Measurements from ENCODE around the gene IL32.
"Not testable (repeated sequence)": the region's sequence is repeated elsewhere in the genome, so short reads cannot be mapped to it uniquely, and the experiment has no call there.

IL32 gene

DNA sequence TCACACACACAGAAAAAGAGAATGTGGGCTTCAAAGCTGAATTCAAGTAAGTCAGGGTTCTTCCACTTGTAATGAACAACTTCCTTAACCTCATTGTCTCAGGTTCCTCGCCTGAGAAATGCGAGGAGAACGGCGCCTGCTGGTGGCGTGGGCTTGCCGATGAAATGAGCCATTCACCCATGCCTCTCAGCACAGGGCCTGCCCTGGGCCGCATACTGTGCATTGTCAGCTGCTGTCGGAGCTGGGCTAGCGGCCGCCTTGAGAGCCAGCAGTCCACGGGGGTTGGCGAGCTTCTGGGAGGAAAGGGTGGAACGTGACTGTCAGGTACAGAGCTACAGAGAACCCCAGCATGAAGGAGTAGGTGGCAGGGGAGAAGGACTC, 12.1 kb upstream of the IL32 start:
- not testable (repeated sequence) for DNase-seq

DNA sequence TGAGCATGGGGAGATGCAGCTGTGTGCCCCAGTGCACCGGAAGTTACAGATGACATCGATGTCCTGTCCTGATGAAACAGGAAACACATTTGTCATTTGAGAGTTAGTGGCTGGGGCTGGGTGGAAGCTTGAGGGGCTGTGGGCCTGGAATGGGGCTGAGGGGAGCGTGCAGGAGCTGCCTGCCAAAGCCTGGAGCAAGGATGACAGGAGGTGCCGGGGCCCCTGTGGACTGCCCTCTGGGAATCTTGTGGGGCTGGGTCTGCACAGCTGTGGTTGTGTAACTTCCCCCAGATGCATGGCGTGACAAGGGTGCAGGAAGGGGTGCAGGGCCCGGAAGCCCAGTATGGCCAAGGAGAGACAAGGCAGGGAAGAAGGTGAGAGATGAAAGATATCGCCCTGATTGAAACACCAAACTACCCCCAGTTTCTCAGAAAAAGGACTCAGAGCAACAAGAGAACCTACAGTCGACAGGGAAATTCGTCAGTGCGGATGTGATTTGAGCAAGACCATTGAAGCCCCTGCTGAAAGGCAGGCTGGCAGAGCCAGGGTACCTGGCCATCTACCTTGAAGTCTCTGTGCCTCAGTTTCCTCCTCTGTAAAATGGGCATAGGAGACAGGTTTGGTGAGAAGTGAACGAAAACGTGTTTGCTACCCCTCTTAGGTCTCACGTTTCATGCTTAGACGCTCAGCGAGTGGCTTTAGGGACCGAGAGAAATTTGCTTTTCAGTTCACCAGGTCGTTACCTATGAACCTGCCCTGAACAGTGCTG, 10.3 kb upstream of the IL32 start:
- no peak for DNase-seq

DNA sequence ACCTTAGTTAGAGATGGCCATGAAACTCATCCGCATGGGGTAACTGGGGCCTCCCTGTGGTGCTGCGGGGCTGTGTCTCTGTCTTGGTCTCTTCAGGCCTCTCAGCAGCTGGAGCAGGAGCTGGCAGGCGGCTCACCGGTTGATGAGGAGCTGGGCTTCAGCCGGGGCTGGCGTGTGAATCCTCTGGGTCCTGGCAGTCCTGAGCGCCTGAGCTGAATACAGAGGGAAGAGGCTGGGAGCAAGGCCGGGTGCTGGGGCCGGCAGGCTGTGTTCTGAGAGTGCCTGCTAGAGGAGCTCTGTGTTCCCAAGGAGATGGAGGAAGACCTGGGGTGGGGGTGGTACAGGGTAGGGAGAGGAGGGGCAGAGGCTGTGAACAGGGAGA, 9.7 kb upstream of the IL32 start:
- DNase-seq: not testable (repeated sequence)

DNA sequence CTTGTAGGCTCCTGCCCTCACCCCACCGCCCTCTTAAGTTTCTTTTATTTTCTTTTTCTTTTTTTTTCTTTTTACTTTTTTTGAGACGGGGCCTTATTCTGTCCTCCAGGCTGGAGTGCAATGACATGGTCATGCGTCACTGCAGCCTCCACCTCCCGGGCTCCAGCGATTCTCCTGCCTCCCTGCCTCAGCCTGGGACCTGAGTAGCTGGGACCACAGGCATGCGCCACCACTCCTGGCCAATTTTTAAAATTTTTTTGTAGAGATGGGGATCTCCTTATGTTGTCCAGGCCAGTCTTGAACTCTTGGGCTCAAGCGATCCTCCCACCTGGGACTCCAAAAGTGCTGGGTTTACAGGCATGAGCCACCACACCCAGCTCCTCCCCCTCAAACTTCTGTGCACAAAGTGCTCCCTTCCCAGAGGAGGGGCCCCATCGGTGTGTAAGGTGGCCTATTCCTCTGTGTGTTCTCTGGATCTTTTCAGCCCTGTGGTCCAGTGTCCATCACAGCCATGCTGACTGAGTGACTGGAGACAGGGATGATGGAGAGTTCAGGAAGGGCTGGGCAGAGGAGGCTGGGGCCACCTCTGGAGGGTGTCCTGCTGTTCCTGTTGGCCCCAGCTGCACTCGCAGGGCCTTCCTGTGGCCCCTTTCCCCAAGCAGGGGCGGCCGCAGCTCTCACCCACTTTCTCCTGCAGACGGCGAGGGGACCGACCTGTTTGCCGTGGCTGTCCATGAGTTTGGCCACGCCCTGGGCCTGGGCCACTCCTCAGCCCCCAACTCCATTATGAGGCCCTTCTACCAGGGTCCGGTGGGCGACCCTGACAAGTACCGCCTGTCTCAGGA, 8.9 kb upstream of the IL32 start:
- no peak for DNase-seq

DNA sequence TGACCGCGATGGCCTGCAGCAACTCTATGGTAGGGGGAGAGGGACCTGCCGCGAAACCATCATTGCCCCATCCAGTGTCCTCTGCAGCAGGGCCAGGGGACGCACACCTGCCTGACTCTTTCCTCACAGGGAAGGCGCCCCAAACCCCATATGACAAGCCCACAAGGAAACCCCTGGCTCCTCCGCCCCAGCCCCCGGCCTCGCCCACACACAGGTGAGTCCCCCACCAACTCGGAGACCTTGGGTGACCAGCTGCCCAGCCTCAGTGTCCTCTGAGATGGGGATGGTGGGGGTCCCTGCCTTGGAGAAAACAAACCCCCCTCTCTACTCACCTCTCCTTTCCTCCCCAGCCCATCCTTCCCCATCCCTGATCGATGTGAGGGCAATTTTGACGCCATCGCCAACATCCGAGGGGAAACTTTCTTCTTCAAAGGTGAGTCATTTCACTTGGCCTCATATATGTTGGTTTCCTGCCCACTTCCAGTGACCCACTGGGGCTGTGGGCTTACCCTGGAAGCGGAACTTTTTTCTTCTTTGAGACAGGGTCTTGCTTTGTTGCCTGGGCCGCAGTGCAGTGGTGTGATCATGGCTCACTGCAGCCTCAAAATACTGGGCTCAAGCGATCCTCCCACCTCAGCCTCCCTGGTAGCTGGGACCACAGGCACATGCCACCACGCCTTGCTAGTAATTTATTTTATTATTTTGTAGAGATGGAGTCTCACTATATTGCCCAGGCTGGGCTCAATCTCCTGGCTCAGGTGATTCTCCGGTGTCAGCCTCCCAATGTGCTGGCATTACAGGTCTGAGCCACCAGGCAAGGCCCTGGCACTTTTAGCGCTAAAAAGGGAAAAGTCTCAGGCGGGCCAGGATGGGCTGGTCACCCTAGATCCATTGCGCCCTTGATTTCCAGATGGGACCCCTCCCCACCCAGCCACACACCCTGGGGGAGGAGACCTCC, 8.0 kb upstream of the IL32 start:
- no peak for DNase-seq

DNA sequence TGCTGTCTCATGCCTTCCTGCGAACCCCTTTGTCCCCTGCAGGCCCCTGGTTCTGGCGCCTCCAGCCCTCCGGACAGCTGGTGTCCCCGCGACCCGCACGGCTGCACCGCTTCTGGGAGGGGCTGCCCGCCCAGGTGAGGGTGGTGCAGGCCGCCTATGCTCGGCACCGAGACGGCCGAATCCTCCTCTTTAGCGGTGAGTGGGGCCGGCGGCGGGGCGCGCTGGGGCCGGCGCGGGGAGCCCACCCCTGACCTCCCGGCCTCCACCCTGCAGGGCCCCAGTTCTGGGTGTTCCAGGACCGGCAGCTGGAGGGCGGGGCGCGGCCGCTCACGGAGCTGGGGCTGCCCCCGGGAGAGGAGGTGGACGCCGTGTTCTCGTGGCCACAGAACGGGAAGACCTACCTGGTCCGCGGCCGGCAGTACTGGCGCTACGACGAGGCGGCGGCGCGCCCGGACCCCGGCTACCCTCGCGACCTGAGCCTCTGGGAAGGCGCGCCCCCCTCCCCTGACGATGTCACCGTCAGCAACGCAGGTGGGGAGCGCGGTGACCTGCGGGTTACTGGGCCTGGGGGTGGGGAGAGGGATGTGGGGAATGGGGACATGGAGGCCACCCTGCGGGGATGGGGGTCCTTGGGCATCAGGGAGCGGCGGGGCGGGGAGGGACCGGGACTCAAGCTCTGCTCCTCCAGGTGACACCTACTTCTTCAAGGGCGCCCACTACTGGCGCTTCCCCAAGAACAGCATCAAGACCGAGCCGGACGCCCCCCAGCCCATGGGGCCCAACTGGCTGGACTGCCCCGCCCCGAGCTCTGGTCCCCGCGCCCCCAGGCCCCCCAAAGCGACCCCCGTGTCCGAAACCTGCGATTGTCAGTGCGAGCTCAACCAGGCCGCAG, 7.1 kb upstream of the IL32 start:
- peak; percentile 54 for DNase-seq

DNA sequence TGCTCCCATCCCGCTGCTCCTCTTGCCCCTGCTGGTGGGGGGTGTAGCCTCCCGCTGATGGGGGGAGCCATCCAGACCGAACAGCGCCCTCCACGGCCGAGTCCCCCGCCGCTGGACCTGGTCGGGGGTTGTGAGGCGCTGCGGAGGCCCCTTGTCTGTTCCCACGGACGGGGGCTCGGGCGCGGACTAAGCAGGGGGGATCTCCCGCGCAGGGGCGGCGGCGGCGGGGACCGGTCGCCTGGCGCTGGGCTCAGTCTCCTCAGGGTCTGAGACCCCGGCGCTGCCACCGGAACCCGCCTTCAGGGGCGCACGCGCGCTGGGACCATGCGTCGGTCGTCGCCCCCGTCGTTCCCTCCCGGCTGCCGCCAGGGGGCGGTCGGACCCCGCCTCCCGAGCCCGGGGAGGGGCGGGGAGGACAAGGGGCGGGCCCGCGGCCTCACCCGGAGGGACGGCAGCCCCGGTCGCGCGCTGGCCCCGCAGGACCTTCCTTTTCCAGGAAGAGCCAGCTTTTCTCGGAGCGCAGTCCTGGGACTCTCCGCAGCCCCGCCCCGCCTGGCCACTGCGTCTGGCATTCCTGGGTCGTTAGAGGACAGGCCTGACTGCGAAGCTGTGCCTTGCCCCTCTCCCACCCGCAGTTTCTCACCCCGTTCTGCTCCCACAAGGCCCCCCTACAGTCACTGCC, 6.3 kb upstream of the IL32 start:
- DNase-seq: peak; percentile 90

DNA sequence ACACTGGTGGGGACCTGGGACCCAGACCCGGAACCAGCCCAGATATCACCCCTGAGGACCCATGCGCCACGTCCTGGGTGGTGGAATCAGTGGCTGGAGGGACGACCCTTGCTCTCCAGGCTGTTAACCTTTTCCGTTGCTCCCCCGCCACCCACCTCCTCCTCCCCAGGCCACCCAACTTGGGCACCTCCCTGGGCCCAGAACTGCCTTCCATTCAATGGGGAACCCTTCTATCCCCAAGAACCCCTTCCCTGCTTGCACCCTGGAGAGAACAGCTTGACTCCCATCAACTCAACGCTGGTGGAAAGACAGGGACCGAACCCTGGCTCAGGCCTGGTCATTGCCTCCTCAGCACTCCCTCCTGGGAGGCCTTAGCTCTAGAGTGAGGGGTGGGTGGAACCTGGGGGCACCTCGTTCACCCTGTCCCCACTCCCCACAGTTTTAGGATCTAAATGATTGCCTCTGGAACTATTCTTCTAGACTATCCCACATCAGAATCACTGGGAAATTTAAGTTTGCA, 5.7 kb upstream of the IL32 start:
- no peak for DNase-seq

DNA sequence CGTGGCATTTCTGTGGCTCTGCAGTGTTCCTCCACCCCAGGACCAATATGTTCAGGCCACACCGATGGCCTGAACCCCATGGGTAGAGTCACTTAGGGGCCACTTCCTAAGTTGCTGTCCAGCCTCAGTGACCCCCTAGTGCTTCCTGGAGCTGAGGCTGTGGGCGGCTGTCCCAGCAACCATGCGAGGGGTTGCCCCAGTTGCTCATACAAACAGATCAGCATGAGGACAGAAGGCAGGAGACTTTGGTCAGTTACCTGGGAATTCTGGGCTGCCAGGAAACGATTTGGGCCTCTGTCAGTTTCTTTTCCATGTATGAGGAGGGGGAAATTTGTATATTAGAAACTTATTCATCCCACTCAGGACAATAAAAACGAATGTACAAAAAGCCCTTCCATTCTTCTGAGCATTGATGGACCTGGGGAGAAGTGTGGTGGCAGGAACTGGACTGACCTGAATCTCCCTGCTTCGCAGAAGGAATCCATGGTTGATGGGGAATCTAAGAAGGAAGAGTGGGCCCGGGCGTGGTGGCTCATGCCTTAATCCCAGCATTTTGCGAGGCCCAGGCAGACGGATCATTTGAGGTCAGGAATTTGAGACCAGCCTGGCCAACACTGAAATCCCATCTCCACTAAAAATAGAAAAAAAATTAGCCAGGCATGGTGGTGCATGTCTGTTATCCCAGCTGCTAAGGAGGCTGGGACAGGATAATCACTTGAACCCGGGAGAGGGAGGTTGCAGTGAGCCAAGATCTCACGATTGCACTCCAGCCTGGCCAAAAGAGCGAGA, 4.9 kb upstream of the IL32 start:
- no peak for DNase-seq

DNA sequence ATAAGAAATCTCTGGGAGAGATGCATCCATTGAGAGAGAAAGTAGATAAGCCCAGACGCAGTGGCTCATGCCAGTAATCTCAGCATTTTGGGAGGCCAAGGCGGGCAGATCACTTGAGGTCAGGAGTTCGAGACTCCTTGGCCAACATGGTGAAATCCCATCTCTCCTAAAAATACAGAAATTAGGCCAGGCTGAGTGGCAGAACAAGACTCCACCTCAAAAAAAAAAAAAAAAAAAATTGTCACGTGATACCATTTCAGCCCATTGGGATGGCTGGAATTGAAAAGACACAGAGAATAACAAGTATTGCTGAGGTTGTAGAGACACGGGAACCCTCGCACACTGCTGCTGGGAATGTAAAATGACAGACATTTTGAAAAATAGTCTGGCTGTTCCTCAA, 2.9 kb upstream of the IL32 start:
- no peak for DNase-seq

DNA sequence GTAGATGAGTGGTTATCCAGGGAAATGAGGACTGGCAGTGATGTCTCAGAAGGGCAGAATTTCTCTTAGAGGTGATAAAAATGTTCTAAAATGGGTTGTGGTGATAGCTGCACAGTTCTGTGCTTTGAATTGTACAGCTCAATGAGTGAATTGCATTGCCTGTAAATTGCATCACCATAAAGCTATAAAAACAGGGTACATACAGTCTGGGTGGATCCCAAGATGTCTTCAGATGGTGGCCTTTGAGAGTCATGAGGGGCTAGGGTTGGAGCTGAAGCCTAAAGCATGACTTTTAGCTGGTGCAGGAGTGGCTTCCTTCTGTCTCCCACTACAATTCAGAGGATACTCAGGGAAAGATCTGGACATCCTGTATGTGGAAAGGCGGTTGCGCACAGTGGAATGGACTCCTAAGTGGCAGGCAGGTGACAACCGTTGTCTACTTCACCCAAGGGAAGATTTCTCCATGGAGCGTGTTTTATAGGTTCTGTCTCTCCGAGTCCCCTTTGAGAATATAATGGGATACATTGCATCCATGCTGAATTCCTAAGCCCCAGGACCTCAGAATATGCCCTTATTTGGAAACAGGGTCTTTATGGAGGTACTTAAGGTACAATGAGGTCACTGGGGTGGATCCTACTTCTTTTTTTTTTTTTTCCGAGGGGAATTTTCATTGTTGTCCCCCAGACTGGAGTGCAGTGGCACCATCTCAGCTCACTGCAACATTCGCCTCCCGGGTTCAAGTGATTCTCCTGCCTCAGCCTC, 1.6 kb upstream of the IL32 start:
- no peak for DNase-seq

DNA sequence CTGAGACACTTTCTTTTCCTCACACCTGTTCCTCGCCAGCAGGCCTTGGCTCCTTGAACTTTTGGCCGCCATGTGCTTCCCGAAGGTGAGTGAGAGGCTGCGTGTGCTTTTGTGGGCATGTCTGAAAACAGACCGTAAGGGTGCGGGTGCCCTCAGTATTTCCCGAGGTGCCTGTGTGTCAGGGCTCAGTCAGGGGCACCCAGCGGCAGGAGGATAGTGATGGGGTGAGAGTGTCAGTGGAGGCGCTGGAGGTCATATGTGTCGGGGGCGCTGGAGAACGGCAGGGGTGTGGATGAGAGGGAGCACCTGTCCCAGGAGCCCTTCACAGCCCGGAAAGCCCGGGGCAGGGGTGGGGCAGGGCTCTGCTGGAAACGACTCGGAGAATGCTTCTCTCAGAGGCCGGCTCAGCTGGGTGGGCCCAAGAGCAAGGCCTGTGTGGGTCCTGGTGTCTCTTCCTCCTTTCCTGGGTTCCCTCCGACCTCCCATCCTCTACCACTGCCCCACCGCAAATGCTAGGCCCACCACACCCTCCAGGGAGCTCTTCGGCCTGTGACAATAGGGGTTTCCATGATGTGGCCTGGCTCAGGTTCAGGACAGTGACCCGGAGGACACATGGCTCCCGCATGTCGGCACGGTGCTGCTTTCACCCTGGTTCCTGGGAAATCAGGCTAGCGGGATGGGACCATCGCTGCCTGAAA, 451 bp downstream of the IL32 start:
- DNase-seq: no peak

DNA sequence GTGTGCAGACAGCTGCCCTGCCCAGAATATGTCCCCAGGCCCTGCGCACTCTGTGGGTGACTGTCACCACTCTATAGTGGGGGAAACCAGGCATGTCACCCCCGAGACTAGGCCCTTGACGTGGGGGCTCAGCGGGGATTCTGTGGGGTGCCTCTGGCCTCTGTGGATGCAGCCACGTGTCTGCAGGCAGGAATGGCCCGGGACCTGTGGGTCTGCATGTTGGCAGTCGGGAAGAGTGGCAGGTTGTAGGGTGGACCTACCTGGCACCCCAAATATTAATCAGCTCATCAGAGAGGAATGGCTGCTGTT, 954 bp downstream of the IL32 start:
- DNase-seq: no peak

DNA sequence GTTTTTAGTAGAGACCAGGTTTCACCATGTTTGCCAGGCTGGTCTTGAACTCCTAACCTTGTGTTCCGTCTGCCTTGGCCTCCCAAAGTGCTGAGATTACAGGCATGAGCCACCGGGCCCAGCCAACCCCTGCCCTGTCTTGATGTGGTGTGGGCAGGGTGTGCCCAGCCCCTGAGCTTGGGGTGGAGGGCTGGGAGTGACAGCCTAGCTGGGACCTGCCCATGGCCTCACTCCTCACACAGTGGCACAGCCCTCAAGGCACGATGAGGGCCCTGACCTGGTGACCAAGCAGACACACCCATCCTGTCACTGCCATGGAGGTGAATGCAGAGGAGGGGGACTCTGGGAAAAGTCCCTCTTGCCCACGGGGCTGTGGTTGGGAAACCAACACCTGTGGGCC, 3.0 kb downstream of the IL32 start:
- DNase-seq: no peak

DNA sequence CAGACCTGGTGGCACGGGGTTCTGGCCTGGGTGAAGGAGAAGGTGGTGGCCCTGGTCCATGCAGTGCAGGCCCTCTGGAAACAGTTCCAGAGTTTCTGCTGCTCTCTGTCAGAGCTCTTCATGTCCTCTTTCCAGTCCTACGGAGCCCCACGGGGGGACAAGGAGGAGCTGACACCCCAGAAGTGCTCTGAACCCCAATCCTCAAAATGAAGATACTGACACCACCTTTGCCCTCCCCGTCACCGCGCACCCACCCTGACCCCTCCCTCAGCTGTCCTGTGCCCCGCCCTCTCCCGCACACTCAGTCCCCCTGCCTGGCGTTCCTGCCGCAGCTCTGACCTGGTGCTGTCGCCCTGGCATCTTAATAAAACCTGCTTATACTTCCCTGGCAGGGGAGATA, 3.7 kb downstream of the IL32 start:
- DNase-seq: not testable (repeated sequence)

DNA sequence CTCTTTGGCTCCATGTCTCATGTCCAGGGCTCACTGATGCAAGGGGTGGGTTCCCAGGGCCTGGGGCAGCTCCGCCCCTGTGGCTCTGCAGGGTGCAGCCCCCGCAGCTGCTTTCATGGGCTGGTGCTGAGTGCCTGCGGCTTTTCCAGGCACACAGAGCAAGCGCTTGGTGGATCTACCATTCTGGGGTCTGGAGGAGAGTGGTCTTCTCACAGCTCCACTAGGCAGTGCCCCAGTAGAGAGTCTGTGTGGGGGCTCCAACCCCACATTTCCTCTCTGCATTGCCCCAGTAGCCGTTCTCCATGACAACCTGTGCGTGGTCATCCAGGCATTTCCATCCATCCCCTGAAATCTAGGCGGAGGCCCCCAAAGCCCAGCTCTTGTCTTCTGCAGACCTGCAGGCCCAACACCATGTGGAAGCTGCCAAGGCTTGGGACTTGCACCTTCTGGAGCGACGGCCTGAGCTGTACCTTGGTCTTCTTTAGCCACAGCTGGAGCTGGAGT, 5.2 kb downstream of the IL32 start:
- no peak for DNase-seq

DNA sequence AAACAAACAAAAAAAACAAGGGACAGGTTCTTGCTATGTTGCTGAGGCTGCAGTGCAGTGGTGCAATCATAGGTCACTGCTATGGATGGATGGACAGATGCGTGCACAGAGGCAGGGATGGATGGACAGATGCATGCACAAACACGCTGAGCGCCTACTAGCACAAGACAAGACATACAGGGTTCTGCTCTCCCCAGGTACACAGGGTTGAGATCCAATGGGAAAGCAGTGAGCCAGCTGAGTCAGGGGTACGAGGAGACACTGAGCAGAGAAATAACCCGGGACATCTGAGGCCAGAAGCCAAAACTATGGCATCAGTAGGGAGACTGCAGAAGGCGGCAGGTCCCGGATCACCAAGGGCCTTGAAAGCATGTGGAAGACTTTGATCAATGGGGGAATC, 6.2 kb downstream of the IL32 start:
- no peak for DNase-seq

DNA sequence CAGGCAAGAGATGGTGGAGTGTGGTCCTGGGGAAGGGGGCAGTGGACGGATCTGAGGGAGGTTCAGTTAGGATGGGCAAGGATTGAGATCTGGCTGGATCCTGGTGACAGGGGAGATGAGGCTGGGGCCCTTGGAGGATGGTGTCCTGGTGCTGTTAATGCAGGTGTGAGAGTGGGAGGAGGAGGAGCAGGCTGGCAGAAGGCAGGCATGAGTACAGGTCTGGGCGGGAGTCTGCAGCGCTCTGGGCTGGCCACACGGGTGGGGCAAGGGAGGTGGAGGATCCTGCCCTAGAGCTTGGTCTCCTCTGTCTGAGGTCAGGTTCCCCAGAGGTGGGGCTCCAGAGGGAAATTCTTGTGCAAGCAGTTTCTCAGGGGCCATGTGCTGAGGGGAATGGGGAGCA, 6.7 kb downstream of the IL32 start:
- DNase-seq: not testable (repeated sequence)

All from DMS53 (cell line).